ENCODE results near the gene MYCBP.

GRCh38 chr1:38814444-38814983 lies 58.6 kb downstream of the MYCBP start:
- TF ChIP-seq CTCF (IDR thresholded peaks at IDR 0.05; ENCODE audit: low read depth, low read length, missing input control) (no peak), MAX (IDR thresholded peaks at IDR 0.05) (no peak), FOXA1 (IDR thresholded peaks at IDR 0.05) (no peak), RXRA (IDR thresholded peaks at IDR 0.05) (no peak)

All from liver (tissue), 3 donors.